Gastroesophageal sphincter (tissue), 4 donors: ENCODE measurements around the gene RTP1. TPM values are rescaled to one million over a fixed set of nuclear protein-coding genes. Genes with fewer than 3 reads are reported as not detected.

Experiments used
- ATAC-seq: fragments of 150-250 bp; one replicate; pipeline ENCODE4 v1.9.1; 2016; ENCODE audit warnings: mild to moderate bottlenecking, moderate library complexity
- H3K27ac ChIP-seq, 4 donors: fragments of 200-600 bp; sonication (generic) in 3 of 4; 1 replicate in 3 of 4; 2 replicates in 1 of 4; pipeline ENCODE4 v1.5.1; 2016 to 2019
- H3K27me3 ChIP-seq: fragments of 200-600 bp; sonication (generic); one replicate; pipeline ENCODE4 v1.5.1; 2019
- H3K36me3 ChIP-seq, 2 donors: fragments of 200-600 bp; sonication (generic); one replicate each; pipeline ENCODE4 v1.5.1; 2019; ENCODE audit warnings: control low read depth in 1 of 2
- H3K4me1 ChIP-seq, 3 donors: fragments of 200-600 bp; sonication (generic); 1 replicate in 2 of 3; 2 replicates in 1 of 3; pipeline ENCODE4 v1.5.1; 2016 to 2019; ENCODE audit warnings: control low read depth in 2 of 3
- H3K4me3 ChIP-seq, 2 donors: fragments of 200-600 bp; sonication (generic); one replicate each; pipeline ENCODE4 v1.5.1; 2019; ENCODE audit warnings: mild to moderate bottlenecking in 1 of 2, moderate library complexity in 1 of 2
- H3K9me3 ChIP-seq, 3 donors: fragments of 200-600 bp; sonication (generic); one replicate each; pipeline ENCODE4 v1.5.1; 2017 to 2019; ENCODE audit warnings: control low read depth in 2 of 3
- CTCF ChIP-seq, 4 experiments: fragments of 200-600 bp in 2 of 4; fragments of 450-650 bp in 2 of 4; sonication (generic) in 1 of 4; IDR thresholded peaks; one replicate each; pipeline ENCODE4 v1.5.1; 2017 to 2019; ENCODE audit warnings: antibody characterized with exemption in 4 of 4, mild to moderate bottlenecking in 2 of 4, moderate library complexity in 2 of 4
- EP300 ChIP-seq: sonication (generic); formaldehyde crosslinking; IDR thresholded peaks from one replicate; pipeline ENCODE4 v1.6.1; 2017; ENCODE audit warnings: antibody characterized with exemption, mild to moderate bottlenecking
- POLR2A ChIP-seq, 2 donors: fragments of 450-650 bp; IDR thresholded peaks; one replicate each; pipeline ENCODE4 v1.6.1; 2017; ENCODE audit warnings: antibody characterized with exemption in 2 of 2, mild to moderate bottlenecking in 2 of 2, moderate library complexity in 1 of 2
- POLR2AphosphoS5 ChIP-seq: sonication (generic); formaldehyde crosslinking; IDR thresholded peaks from one replicate; pipeline ENCODE4 v1.6.1; 2017; ENCODE audit warnings: antibody characterized with exemption
- WGBS, 2 donors: methylation state at CpG; one replicate each; pipeline ENCODE4 v1.1.5; 2018; ENCODE audit warnings: low coverage in 1 of 2; 5-methylcytosine and 5-hydroxymethylcytosine counted together
- total RNA-seq, 4 donors: library from RNA; depleted of rRNA; stranded (reverse); fragments of >200 nt; gene quantifications; one replicate each; pipeline ENCODE4 v1.1.0, GENCODE V29; 2016

The RTP1 gene
- total RNA-seq, 4 donors from 2014 or later: not detected

- H3K9me3 ChIP-seq: no peaks in the 10 kb centered on the region
- WGBS, 2 donors: 80 to 88% methylated on average over 2 of the region's 2 CpGs
- TF ChIP-seq POLR2A (IDR thresholded peaks at IDR 0.05) (no peak), EP300 (no peak), POLR2AphosphoS5 (no peak), CTCF (IDR thresholded peaks at IDR 0.05) (no peak)
- ATAC-seq: no peak
- H3K27ac ChIP-seq: peak overlapping the region in 1 of 4 donors; percentile 73
- no peaks in the 10 kb centered on the region for H3K27me3 ChIP-seq
- no peaks in the 10 kb centered on the region for H3K36me3 ChIP-seq
- no peak overlapping the region for H3K4me3 ChIP-seq
- H3K4me1 ChIP-seq: peaks cover 0 to 16% (median 0%) of the 10 kb centered on the region in 3 donors
Observed at GRCh38 chr3:187172929-187173328, 24.4 kb upstream of the RTP1 start.

GRCh38 chr3:187181454-187182170, 15.7 kb upstream of the RTP1 start:
- Histone ChIP-seq H3K36me3 (no peaks in the 10 kb centered on the region), H3K27me3 (no peaks in the 10 kb centered on the region), H3K27ac (no peak overlapping the region), H3K4me1 (peaks cover 0 to 10% (median 7%) of the 10 kb centered on the region in 3 donors), H3K4me3 (no peak overlapping the region), H3K9me3 (no peaks in the 10 kb centered on the region)
- 83 to 93% methylated on average over 6 to 7 of the region's 7 CpGs for WGBS, 2 donors
- TF ChIP-seq EP300 (no peak), CTCF (IDR thresholded peaks at IDR 0.05) (no peak), POLR2A (IDR thresholded peaks at IDR 0.05) (no peak), POLR2AphosphoS5 (no peak)
- no peak for ATAC-seq

GRCh38 chr3:187183210-187183862, 13.9 kb upstream of the RTP1 start:
- H3K27me3 ChIP-seq: no peaks in the 10 kb centered on the region
- no peaks in the 10 kb centered on the region for H3K9me3 ChIP-seq
- no peak overlapping the region for H3K4me3 ChIP-seq
- TF ChIP-seq CTCF (IDR thresholded peaks at IDR 0.05): no peak
- no peak for TF ChIP-seq POLR2A (IDR thresholded peaks at IDR 0.05)
- TF ChIP-seq EP300: no peak
- TF ChIP-seq POLR2AphosphoS5: no peak
- H3K36me3 ChIP-seq: no peaks in the 10 kb centered on the region
- ATAC-seq: no peak
- peaks cover 4 to 28% (median 22%) of the 10 kb centered on the region in 3 donors for H3K4me1 ChIP-seq
- no peak overlapping the region for H3K27ac ChIP-seq
- 64 to 76% methylated on average over 5 to 7 of the region's 7 CpGs for WGBS, 2 donors

GRCh38 chr3:187183903-187184302, 13.4 kb upstream of the RTP1 start:
- ATAC-seq: no peak
- TF ChIP-seq POLR2A (IDR thresholded peaks at IDR 0.05) (no peak), CTCF (IDR thresholded peaks at IDR 0.05) (no peak), POLR2AphosphoS5 (no peak), EP300 (no peak)
- Histone ChIP-seq H3K4me1 (peaks cover 8 to 33% (median 23%) of the 10 kb centered on the region in 3 donors), H3K4me3 (no peak overlapping the region), H3K27ac (no peak overlapping the region), H3K36me3 (no peaks in the 10 kb centered on the region), H3K9me3 (no peaks in the 10 kb centered on the region), H3K27me3 (no peaks in the 10 kb centered on the region)
- WGBS, 2 donors: 73% methylated on average over 6 of the region's 6 CpGs

- Histone ChIP-seq H3K9me3 (no peaks in the 10 kb centered on the region), H3K4me3 (no peak overlapping the region), H3K36me3 (no peaks in the 10 kb centered on the region), H3K27me3 (no peaks in the 10 kb centered on the region), H3K4me1 (peaks cover 11 to 50% (median 29%) of the 10 kb centered on the region in 3 donors), H3K27ac (peak overlapping the region in 3 of 4 donors; percentile 83 to 87 (median 84))
- 91 to 100% methylated on average over 4 of the region's 4 CpGs for WGBS, 2 donors
- ATAC-seq: no peak
- TF ChIP-seq POLR2A (IDR thresholded peaks at IDR 0.05): no peak
- TF ChIP-seq EP300: no peak
- TF ChIP-seq POLR2AphosphoS5: no peak
- no peak for TF ChIP-seq CTCF (IDR thresholded peaks at IDR 0.05)
Observed at GRCh38 chr3:187185759-187186158, 11.5 kb upstream of the RTP1 start.
